Prostate gland (tissue), 2 donors: ENCODE measurements around the gene C1S.

Source experiments
- CTCF ChIP-seq, 4 experiments: fragments of 200-600 bp in 2 of 4; fragments of 450-650 bp in 2 of 4; sonication (generic) in 2 of 4; IDR thresholded peaks; 1 replicate in 3 of 4; 2 replicates in 1 of 4; pipeline ENCODE4 v1.5.1; 2016 to 2019; ENCODE audit warnings: antibody characterized with exemption in 4 of 4, mild to moderate bottlenecking in 2 of 4, moderate library complexity in 2 of 4
- POLR2AphosphoS5 ChIP-seq: sonication (generic); formaldehyde crosslinking; IDR thresholded peaks from one replicate; pipeline ENCODE4 v1.6.1; 2017; ENCODE audit warnings: antibody characterized with exemption

GRCh38 chr12:7120166-7120565, 59.6 kb downstream of the C1S start:
- TF ChIP-seq CTCF (IDR thresholded peaks at IDR 0.05) (no peak), POLR2AphosphoS5 (no peak)
